AG09309 (cell line): ENCODE measurements around the gene APOC4.

Source experiments
- DNase-seq: peaks from one replicate; pipeline ENCODE4 v3.0.0-alpha.2; 2010; ENCODE audit warnings: low read depth
- H3K4me3 ChIP-seq: 2 replicates; pipeline ENCODE4 v1.5.1; 2011; ENCODE audit warnings: mild to moderate bottlenecking, low read depth, low read length, moderate library complexity; ENCODE audit not compliant: control insufficient read depth
- CTCF ChIP-seq: IDR thresholded peaks from 2 replicates; pipeline ENCODE4 v1.5.1; 2011; ENCODE audit warnings: mild to moderate bottlenecking, low read depth, low read length, inconsistent platforms; ENCODE audit not compliant: insufficient read depth, control insufficient read depth; ENCODE audit errors: missing control alignments

APOC4 gene

DNA sequence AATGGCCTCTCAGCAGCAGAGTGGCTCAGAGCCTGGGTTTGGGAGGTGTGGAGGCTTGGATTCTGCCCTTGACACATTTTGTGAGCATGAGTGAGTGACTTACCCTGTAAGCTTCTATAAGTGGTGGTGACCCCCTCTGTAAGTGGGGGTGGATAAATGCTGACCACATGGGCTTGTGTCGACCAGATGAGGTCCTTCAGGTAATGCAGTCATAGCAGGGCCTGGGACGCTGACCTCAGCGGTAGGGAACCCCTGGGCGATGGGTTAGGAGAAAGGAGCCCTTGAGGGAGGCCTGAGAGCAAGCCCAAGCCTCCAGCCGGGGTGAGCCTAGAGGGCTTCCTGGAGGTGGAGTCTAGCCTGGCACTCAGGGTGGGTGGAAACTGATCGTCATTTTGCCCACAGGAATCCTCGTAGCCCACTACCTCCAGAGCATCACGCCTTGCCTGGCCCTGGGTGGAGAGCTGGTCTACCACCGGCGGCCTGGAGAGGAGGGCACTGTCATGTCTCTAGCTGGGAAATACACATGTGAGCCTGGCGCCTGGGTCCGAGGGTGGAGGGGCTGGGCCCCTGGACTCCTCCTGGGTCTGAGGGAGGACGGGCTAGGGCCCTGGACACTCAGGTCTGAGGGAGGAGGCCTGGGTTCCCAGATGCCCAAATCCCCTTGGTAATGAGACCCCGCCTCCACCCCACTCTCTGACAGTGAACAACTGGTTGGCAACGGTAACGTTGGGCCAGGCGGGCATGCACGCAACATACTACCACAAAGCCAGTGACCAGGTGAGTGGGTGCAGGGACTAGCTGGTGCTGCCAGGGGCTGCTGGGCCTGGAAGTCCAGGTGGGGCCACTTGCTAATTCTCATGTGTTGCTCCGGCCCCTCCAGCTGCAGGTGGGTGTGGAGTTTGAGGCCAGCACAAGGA is 41.5 kb upstream of the APOC4 start:
- DNase-seq = no peak
- no peak for TF ChIP-seq CTCF
- no peak overlapping the region for H3K4me3 ChIP-seq

GRCh38 chr19:44903216-44903601 is 38.8 kb upstream of the APOC4 start:
- DNase-seq = no peak
- no peak for TF ChIP-seq CTCF
- no peak overlapping the region for H3K4me3 ChIP-seq

DNA sequence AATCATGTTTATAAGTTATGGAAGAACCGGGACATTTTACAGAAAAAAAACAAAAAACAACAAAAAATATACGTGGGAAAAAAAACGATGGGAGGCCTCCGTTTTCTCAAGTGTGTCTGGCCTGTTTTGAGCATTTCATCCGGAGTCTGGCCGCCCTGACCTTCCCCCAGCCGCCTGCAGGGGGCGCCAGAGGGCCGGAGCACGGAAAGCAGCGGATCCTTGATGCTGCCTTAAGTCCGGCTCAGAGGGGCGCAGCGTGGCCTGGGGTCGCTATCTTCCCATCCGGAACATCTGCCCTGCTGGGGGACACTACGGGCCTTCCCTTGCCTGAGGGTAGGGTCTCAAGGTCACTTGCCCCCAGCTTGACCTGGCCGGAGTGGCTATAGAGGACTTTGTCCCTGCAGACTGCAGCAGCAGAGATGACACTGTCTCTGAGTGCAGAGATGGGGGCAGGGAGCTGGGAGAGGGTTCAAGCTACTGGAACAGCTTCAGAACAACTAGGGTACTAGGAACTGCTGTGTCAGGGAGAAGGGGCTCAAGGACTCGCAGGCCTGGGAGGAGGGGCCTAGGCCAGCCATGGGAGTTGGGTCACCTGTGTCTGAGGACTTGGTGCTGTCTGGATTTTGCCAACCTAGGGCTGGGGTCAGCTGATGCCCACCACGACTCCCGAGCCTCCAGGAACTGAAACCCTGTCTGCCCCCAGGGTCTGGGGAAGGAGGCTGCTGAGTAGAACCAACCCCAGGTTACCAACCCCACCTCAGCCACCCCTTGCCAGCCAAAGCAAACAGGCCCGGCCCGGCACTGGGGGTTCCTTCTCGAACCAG is 38.2 kb upstream of the APOC4 start:
- DNase-seq = no peak
- no peak overlapping the region for H3K4me3 ChIP-seq
- TF ChIP-seq CTCF = peak; percentile 99

DNA sequence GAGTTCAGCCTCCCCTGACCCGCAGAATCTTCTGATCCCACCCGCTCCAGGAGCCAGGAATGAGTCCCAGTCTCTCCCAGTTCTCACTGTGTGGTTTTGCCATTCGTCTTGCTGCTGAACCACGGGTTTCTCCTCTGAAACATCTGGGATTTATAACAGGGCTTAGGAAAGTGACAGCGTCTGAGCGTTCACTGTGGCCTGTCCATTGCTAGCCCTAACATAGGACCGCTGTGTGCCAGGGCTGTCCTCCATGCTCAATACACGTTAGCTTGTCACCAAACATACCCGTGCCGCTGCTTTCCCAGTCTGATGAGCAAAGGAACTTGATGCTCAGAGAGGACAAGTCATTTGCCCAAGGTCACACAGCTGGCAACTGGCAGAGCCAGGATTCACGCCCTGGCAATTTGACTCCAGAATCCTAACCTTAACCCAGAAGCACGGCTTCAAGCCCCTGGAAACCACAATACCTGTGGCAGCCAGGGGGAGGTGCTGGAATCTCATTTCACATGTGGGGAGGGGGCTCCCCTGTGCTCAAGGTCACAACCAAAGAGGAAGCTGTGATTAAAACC is 37.5 kb upstream of the APOC4 start:
- H3K4me3 ChIP-seq = no peak overlapping the region
- DNase-seq = no peak
- peak; percentile 7 for TF ChIP-seq CTCF

- no peak for DNase-seq
- no peak within 1 kb of the TSS for H3K4me3 ChIP-seq
- no peak for TF ChIP-seq CTCF
These were observed 36.4 kb upstream of the APOC4 start, which contains the start of gene APOE for GRCh38 chr19:44905437-44906160. TSS of gene APOE (plus strand) at chr19:44905796. CDS start at chr19:44906625, 829 bp downstream.

DNA sequence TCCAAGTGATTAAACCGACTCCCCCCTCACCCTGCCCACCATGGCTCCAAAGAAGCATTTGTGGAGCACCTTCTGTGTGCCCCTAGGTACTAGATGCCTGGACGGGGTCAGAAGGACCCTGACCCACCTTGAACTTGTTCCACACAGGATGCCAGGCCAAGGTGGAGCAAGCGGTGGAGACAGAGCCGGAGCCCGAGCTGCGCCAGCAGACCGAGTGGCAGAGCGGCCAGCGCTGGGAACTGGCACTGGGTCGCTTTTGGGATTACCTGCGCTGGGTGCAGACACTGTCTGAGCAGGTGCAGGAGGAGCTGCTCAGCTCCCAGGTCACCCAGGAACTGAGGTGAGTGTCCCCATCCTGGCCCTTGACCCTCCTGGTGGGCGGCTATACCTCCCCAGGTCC is 34.4 kb upstream of the APOC4 start:
- no peak overlapping the region for H3K4me3 ChIP-seq
- TF ChIP-seq CTCF = no peak
- DNase-seq = no peak
